Upper lobe of left lung (tissue), 6 donors: ENCODE measurements around the gene MRTFB. TPM values are rescaled to one million over a fixed set of nuclear protein-coding genes. Genes with fewer than 3 reads are reported as not detected.
A peak's percentile ranks its signal among the peaks of the same experiment; 100 is the strongest.

Source experiments
- ATAC-seq, 2 donors: fragments of 200-7000 bp; cut with Tn5 transposase; one replicate each; pipeline ENCODE4 v1.9.1; 2022; ENCODE audit warnings: mild to moderate bottlenecking in 2 of 2, moderate library complexity in 2 of 2; ENCODE audit not compliant: low FRiP score in 2 of 2
- DNase-seq, 2 donors: peaks; one replicate each; pipeline ENCODE4 v3.0.0-alpha.2; 2019 to 2020
- H3K27ac ChIP-seq, 4 donors: fragments of 200-600 bp; sonication (generic); one replicate each; pipeline ENCODE4 v1.5.1; 2016 to 2019
- H3K27me3 ChIP-seq, 4 donors: fragments of 200-600 bp; sonication (generic); one replicate each; pipeline ENCODE4 v1.5.1; 2017 to 2019
- H3K36me3 ChIP-seq, 4 donors: fragments of 200-600 bp; sonication (generic); one replicate each; pipeline ENCODE4 v1.5.1; 2016 to 2019
- H3K4me1 ChIP-seq, 4 donors: fragments of 200-600 bp; sonication (generic); one replicate each; pipeline ENCODE4 v1.5.1; 2018 to 2019
- H3K4me3 ChIP-seq, 4 donors: fragments of 200-600 bp; sonication (generic); one replicate each; pipeline ENCODE4 v1.5.1; 2017 to 2019; ENCODE audit warnings: mild to moderate bottlenecking in 2 of 4, moderate library complexity in 1 of 4
- H3K9me3 ChIP-seq, 4 donors: fragments of 200-600 bp; sonication (generic); one replicate each; pipeline ENCODE4 v1.5.1; 2018 to 2019
- EP300 ChIP-seq, 4 donors: sonication (generic); formaldehyde crosslinking; IDR thresholded peaks; one replicate each; pipeline ENCODE4 v1.5.1; 2017; ENCODE audit warnings: antibody characterized with exemption in 4 of 4, control low read depth in 2 of 4
- POLR2A ChIP-seq, 4 donors: fragments of 450-650 bp; IDR thresholded peaks; one replicate each; pipeline ENCODE4 v1.5.1; 2016 to 2017; ENCODE audit warnings: antibody characterized with exemption in 4 of 4, mild to moderate bottlenecking in 2 of 4
- POLR2AphosphoS5 ChIP-seq, 2 donors: sonication (generic); formaldehyde crosslinking; IDR thresholded peaks; one replicate each; pipeline ENCODE4 v1.5.1; 2017; ENCODE audit warnings: antibody characterized with exemption in 2 of 2
- WGBS, 2 donors: methylation state at CpG; one replicate each; pipeline ENCODE4 v1.1.5; 2017 to 2018; 5-methylcytosine and 5-hydroxymethylcytosine counted together
- small RNA-seq, 4 donors: library from RNA; depleted of rRNA; stranded (forward); fragments of <200 nt; gene quantifications; one replicate each; pipeline ENCODE3, GENCODE V24; 2016
- total RNA-seq, 6 donors: library from RNA; depleted of rRNA in 4 of 6; stranded (reverse); fragments of >200 nt in 4 of 6; gene quantifications; one replicate each; pipeline versions ENCODE4 v1.1.0 to v1.2.1, GENCODE V29; 2016 to 2021
- TF ChIP-seq, protein P1 (sequence below), 6 experiments: fragments of 450-650 bp in 4 of 6; fragments of 200-600 bp in 2 of 6; sonication (generic) in 2 of 6; IDR thresholded peaks; one replicate each; pipeline ENCODE4 v1.5.1; 2016 to 2019; ENCODE audit warnings: antibody characterized with exemption in 6 of 6
- donor health status: DM: no; HTN: no; CAD: no; lungs with moderate emphysema.
- donor health status: DM: no; HTN: yes; CAD: no; lungs with severe emphysema.

MRTFB gene
- total RNA-seq, 6 donors from 2014 or later, result 46.9 to 100 (median 66.7) TPM

DNA sequence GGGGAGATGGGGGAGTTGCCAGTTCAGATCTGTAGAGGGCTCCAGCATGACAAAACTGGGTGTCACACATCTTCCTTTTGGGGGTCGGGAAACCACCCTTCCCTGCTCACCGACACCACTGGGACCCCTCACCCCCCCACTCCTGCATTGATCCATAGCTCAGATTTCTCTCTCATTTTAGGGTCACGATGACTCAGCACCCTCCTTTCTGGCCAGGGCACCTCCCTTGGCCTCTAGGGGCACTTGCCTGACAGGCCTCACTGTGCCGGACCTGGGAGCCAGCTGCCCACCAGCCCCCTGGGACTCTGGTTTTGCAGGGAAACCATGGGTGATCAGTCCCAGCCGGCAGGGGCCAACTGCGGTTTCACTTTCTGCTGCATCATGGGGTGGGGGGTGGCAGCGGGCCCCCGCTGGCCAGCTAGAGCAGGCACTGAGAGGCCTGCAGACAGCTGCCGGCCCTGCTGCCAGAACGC lies 239.4 kb downstream of the MRTFB start:
- H3K4me3 ChIP-seq, result peak overlapping the region in 1 of 4 donors; percentile 6
- ATAC-seq (no peak), DNase-seq (peak in 1 of 2 donors; percentile 81)
- TF ChIP-seq POLR2A (IDR thresholded peaks at IDR 0.05) (no peak), EP300 (IDR thresholded peaks at IDR 0.05) (no peak), POLR2AphosphoS5 (IDR thresholded peaks at IDR 0.05) (peak; percentile 23 to 25)
- TF ChIP-seq, protein P1, sequence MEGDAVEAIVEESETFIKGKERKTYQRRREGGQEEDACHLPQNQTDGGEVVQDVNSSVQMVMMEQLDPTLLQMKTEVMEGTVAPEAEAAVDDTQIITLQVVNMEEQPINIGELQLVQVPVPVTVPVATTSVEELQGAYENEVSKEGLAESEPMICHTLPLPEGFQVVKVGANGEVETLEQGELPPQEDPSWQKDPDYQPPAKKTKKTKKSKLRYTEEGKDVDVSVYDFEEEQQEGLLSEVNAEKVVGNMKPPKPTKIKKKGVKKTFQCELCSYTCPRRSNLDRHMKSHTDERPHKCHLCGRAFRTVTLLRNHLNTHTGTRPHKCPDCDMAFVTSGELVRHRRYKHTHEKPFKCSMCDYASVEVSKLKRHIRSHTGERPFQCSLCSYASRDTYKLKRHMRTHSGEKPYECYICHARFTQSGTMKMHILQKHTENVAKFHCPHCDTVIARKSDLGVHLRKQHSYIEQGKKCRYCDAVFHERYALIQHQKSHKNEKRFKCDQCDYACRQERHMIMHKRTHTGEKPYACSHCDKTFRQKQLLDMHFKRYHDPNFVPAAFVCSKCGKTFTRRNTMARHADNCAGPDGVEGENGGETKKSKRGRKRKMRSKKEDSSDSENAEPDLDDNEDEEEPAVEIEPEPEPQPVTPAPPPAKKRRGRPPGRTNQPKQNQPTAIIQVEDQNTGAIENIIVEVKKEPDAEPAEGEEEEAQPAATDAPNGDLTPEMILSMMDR (IDR thresholded peaks at IDR 0.05), result peak in 1 of 6 experiments; percentile 11
- H3K36me3 ChIP-seq, result no peaks in the 10 kb centered on the region
- H3K27me3 ChIP-seq, result no peaks in the 10 kb centered on the region
- H3K4me1 ChIP-seq, result peaks cover 4 to 9% (median 8%) of the 10 kb centered on the region in 4 donors
- no peaks in the 10 kb centered on the region for H3K9me3 ChIP-seq
- 34 to 58% methylated on average over 5 to 6 of the region's 10 CpGs for WGBS, 2 donors
- H3K27ac ChIP-seq, result no peak overlapping the region

DNA sequence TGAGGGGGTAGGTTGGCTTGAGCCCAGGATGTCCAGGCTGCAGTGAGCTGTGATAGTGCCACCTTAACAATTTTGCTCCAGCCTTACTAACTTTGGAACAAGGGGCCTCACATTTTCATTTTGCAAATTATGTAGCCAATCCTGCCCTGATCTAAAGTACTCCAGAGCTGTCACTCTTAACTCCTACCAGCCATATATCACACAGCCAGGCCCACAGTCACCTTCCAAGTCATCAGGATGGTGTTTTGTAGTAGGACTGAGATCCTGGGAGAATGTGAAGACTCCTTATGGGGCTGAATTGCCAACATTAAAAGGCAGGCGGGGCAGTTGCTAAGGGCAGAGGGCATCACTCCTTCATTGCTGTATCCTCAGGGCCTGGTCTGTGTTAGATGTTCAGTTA lies 243.0 kb downstream of the MRTFB start:
- 100% methylated on average over 1 of the region's 1 CpG for WGBS, 2 donors
- DNase-seq (no peak), ATAC-seq (no peak)
- Histone ChIP-seq H3K4me3 (no peak overlapping the region), H3K9me3 (no peaks in the 10 kb centered on the region), H3K27ac (no peak overlapping the region), H3K36me3 (no peaks in the 10 kb centered on the region), H3K4me1 (peaks cover 4 to 9% (median 8%) of the 10 kb centered on the region in 4 donors), H3K27me3 (no peaks in the 10 kb centered on the region)
- no peak for TF ChIP-seq EP300 (IDR thresholded peaks at IDR 0.05)

DNA sequence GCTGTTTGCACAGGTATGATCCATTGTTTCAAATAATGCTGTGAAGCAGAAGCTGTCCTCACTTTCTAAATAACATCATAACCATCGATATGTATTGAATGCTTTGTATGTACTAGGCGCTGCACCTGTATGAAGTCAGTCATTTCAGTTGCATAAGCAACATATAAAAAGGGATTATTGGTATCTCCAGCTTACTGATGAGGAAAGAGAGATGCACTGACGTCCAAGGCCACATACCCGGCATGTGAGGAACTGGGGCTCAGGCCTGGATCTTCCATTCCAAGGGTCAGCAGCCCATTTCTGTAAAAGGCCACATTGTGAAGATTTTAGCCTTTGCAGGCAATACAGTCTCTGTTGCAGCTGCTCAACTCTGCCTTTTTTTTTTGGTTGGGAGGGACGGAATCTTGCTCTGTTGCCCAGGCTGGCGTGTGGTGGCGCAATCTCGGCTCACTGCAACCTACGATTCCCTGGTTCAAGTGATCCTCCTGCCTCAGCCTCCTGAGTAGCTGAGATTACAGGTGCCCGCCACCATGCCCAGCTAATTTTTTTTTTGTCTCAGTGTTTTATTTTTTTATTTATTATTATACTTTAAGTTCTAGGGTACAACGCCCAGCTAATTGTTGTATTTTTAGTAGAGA lies 244.7 kb downstream of the MRTFB start:
- H3K4me1 ChIP-seq, result peaks cover 0 to under 1% (median 0%) of the 10 kb centered on the region in 4 donors
- 69 to 95% methylated on average over 11 of the region's 11 CpGs for WGBS, 2 donors
- no peak overlapping the region for H3K27ac ChIP-seq
- TF ChIP-seq POLR2AphosphoS5 (IDR thresholded peaks at IDR 0.05) (no peak), POLR2A (IDR thresholded peaks at IDR 0.05) (no peak), EP300 (IDR thresholded peaks at IDR 0.05) (no peak)
- TF ChIP-seq, protein P1 (IDR thresholded peaks at IDR 0.05), result no peak
- ATAC-seq, result no peak
- DNase-seq, result no peak
- no peaks in the 10 kb centered on the region for H3K9me3 ChIP-seq
- no peak overlapping the region for H3K4me3 ChIP-seq
- no peaks in the 10 kb centered on the region for H3K27me3 ChIP-seq
- no peaks in the 10 kb centered on the region for H3K36me3 ChIP-seq

Small RNA genes within 50 kb of the gene (small RNA-seq; reads per million reads assigned to genes)
- gene MIR193B (8.8 to 31.3 (median 15.0) reads per million in 4 donors), gene MIR365A (0.20 to 1.1 (median 0.34) reads per million in 4 donors), gene RF00019 (0 reads per million in 4 donors)

Other genes with a start within 250 kb of the MRTFB start
- gene ERCC4, start 151.2 kb upstream of the MRTFB start, total RNA-seq, result 10 to 100 TPM in 2 of 6 donors, 1 to 10 TPM in 4; 4.2 to 12.1 (median 7.5) TPM